ENCODE results near the gene SHPK.

Gene SHPK

DNA sequence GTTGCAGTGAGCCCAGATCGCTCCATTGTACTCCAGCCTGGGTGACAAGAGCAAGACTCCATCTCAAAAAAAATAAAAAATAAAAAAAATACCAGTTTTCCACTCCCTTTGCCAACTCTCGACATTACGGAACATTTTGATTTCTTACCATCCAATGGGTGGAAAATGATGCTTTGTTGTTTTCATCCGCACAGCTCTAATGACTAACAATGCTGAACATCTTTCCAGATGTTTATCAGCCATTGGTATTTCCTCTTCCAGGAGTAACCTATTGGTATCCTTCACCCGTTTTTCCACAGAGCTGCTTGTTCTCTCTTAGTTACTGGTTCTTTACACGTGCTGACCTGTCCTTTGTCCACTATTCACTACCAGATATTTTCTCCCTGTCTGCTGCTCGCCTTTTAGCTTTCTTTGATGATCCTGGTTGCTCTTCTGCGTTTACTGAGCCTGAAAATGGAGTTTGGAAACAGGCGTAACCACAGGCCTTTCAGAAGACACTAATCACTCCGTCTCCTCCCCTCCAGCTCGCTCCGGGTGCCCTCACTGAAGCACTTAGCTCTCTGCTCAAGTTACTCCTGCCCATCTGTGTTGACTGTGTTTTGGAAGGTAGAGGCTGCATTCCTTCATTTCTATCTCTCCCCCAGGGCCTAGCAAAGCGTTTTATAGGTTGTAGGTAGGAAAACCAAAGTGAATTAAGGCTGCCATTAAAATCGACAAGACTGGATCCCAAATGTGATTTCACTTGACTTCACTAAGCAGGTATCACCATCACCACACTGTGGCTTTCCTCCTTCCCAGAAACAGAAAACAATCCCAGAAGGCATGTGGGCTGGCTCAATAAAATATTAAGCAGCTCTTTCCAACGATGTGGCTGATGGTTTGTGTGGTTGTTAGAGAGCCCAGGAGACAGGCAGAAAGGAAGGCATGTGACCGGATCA is 8.9 kb downstream of the SHPK start:
- no peak for DNase-seq

DNA sequence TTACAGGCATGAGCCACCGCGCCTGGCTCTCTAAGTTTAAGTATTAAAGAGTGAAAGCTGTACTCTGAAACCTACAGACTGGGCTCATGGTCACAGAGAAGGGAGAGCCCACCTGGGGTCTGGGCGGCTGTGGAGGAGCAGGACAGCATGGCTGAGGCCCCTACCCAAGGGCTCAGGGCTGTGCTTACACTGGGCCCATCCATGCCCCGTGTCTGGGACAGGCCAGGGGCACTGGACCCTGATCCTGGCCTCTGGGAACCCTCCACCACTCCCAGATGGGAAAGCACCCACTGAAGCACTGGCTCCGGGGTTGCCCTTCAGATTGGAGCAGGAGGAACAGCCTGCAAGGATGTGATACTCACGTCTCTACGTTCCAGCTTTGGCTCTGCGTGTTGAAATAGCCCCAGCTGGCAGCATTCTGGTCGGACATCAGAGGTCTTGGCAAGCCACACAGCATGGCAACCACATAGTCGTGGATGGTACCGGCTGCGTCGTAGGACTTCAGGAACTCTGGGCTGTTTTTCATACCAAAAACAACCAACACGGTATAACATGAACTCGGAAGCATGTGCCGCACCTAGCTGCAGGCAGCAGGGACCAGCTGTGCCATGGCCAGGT is 13.0 kb downstream of the SHPK start:
- no peak for DNase-seq

DNA sequence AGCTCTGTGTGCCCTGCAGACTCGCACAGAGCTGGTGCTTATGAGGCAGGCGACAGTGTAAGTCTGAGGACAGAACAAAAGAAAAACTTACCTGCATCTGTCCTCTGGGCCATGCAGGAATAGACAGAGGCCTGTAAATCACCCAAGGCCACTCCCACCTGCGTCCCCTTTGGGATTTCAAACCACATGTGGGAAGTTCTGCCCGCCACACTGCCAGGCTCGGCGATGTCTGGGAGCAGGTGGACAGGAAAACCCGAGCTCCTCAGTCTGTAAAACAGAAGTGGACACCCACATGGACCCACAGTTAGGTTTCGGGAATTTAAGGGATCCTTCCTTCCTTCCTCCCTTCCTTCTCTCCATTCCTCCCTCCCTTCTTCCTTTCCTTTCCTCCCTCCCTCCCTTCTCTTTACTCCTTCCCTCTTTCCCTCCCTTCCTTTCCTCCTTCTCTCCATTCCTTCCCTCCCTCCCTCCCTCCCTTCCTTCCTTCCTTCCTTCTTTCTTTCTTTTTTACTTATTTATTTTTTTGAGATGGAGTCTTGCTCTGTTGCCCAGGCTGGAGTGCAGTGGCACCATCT is 14.8 kb downstream of the SHPK start:
- no peak for DNase-seq

DNA sequence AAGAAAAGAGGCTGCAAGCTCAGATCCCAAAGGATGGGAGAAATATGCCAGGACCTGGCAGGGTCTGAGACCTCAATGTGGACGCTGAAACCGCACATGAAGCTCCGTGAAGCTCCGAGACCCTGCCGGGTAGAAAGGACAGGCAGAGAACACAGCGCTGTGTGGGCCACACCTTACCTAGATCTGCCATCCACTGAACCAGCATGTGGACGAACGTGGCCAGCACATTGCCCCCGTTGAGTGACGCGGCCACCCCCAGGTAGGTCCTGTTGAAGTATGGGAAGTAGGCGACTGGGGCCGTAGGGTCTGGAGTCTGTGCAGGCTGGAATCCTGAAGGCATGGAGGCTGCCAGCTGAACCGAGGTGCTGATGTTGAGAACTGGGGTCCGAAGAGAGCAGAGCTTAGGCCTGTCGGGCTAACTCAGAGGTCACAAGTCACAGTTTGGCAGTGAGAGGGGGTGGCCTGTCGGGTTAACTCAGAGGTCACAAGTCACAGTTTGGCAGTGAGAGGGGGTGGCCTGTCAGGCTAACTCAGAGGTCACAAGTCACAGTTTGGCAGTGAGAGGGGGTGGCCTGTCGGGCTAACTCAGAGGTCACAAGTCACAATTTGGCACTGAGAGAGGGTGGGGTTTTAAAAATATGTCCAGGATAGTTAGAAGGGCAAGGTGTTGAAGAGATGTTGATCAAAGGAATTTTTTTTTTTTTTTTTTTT is 20.7 kb downstream of the SHPK start:
- no peak for DNase-seq

DNA sequence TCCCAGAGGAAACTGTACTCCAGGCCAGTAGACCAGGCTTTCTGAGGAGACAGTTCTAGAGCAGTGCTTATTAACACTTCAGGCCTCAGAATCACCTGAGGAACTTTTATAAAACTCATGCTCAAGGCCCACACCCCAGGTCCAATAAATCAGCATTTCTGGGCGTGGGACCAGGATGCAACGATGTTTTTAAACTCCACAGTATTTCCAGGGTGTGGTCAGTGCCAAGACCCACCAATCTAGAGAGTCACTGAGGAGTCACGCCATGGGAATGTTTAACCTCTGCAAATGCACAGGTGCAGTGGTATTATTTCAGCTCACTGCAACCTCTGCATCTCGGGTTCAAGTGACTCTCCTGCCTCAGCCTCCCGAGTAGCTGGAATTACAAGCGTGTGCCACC is 22.9 kb downstream of the SHPK start:
- no peak for DNase-seq

DNA sequence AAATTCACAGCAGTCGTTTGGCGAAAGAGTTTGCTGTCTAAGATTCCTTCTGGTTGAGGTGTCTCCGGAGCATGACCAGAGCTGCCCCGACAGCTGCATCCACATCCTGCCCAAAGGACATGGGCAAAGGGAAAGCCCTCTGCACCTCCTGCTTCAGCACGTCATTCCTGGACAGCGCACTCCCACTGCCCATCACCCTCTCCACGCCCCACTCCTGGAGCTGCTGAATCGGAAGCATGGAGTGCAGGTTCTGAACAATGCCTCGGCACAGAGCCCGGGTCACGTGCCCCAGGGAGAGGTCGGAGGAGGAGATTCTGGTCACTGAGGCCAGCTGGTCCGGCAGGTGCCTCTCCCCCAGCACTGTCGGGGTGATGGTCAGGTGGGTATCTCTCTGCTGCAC is 25.5 kb downstream of the SHPK start:
- no peak for DNase-seq

DNA sequence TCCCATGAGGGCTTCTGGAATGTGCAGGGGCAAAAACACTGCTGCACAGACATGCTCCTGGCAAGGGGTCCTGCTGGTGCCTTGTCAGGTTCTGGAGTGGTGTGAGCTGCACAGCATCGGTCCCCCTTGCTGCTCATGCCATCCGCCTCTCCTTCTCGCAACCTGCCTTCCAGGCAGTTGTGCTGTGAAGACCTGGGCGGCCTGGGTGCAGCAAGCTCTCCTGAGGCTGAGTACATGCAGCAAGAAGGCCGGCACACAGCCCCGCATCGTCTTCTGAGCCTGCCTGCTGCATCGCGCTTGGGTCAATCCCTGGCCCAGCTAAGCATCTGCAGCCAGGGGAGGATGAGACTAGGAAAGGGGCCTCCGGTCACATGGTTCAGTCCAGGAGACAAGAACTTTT is 26.4 kb downstream of the SHPK start:
- DNase-seq, result no peak

DNA sequence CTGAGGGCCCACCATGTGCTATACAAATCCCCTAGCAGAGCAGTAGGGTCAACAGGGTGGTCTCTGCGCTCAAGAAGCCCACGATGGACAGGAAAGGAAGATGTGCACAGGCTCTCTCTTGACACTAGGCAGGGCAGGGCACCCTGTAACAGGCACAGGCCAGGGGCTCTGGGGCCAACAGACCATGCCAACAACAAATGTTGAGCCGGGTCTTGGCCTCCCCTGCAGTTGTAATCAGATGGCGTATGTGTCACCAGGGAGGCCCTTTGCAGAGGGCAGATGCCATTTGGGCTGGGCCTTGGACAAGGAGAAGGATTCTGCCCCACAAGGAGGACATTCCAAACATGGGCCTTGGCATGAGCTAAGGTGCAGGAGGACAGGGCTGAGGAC is 32.2 kb downstream of the SHPK start:
- DNase-seq, result no peak

DNA sequence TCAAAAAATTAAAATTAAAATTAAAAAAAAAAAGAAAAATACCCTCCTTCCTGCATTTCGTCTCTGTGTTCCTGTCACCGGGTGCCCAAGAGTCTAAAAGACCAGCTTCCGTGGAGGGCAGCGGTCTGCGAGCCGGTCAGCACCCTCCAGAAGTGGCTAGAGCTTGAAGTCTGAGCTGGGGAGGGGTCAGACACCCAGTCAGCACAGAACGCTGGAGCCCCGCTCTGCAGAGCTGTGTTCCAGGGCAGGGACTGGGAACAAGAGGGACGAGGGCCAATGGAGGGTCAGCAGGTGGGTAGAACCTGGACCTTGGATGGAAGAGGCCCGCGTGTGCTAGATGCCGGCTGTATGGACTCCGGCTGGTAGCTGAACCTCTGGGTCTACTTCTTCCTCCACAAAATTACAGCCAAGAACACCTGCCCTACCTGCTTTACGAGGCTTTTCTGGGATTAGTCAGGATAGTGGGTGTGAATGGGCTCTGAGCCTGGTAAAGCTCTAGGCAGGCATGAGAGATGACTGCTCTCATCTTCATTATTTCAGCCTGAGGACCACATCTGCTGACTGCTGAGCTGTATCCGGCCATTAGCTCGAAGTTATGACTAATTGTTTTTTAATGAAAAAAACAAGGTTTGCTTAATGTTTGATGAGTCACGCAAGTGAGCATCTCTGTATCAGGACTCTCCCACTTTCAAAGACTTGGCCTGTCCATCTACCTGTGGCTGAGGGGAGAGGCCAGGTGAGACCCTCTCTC is 32.8 kb downstream of the SHPK start:
- DNase-seq, result no peak

DNA sequence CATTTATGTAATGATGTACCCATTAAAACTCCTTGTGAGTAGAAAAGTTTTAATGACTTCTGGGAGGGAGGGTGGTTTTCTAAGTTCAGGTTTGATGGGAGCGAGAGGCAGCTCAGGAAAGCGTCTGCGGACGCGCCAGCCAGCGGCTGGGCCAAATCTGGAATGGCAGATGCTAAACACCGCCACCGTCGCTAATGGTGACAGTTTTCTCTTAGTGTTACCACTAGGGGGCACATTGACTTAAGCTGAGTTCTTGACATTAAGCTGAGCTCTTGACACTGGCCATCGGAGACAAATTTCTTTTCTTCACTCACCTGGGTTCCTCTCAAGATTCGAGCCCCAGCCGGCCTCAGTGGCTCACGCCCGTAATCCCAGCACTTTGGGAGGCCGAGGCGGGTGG is 33.6 kb downstream of the SHPK start:
- DNase-seq, result no peak

DNA sequence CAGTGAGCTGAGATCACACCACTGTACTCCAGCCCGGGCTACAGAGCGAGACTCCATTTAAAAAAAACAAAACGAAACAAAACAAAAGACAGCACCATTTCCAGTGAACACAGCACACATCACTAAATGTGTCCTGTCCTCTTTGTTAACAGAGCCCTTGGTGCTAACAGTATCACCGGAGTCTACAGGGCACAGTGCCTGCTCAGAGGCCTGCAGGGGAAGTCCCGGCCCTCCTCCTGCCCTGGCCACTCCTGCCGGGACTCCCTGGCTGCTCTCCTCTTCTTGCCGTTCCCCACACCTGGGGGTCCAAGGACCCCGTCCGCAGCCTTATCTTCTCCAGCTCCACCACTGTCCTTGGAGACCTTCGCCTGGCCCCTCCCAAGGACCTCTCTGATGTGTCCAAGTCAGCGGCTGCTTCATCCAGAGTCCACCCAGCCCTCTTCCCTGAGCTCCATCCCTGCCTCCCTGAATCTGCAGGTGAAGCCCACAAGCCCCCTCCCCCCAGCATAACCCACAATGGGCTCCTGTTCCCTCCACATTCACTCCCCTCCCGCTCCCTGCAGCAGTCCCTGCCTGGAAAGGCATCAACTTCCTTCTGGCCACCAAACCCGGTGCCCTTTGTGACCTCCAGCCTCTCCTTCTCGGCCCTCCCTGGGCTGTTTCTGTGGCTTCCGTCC is 35.4 kb downstream of the SHPK start:
- no peak for DNase-seq

DNA sequence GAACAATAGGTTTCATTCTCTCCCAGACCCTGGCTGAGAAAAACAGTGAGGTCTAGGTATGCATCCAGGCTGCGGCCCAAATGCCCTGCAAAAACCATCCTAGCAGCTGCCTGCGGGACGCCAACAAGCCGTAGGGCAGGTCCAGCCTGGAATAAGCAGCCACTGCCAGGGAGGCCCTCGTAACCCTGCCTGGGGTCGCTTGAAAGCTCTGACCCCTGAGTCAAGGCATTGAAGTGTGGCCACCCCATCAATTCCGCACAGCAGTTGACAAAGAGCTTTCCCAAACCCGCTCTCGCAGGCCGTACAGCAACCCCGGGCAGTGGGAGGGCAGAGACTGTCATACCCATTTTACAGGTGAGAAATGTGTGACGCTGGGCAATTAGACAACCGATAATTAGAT is 38.0 kb downstream of the SHPK start:
- DNase-seq, result no peak

DNA sequence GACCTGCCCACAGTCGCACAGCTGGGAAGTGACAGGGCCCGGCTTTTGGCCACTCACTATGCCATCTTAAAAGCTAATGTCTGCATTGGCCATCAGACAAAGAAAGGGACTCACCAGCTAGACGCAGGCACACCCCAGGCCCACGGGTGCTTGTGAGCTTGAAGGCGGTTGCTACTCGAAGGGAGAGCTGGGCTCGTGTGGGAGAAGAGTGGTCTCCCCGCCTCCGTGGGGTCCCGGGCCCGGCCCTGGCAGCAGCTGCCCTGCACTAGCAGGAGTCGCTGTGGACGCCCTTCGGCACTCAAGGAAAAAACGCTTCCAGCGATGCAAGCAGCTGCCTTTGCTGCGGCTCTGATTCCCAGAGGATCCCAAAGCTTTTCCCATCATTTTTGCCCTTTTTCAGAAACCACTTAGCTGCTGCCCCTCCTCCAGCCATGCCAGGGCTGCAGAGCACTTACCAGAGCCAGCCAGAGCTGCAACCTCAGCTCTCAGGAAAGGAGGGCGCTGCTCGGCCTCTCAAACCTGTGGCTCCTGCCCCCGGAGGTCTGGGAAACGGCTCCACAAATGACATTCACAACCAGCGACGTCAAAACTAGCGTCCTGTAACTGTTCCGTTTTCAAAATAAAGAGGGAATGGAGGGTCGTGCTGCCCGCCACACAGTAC is 39.1 kb downstream of the SHPK start:
- no peak for DNase-seq

DNA sequence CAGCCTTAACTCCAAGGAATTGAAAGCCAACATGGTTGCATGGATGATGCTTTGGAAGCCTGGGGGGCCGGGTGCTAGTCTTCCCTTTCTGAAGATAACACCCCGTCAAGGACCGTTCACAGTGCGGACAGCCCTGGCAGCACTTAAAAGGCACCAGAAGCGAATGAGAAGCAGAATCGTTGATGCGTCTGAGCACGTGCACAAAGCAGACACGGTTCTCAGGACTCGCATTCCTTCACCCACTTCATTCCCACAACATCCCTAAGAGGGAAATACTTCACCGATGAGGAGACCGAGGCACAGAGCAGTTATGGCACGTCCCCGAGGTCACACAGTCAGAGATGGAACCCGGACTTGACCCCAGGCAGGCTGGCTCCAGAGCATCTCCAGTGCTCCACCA is 41.1 kb downstream of the SHPK start:
- DNase-seq, result no peak

DNA sequence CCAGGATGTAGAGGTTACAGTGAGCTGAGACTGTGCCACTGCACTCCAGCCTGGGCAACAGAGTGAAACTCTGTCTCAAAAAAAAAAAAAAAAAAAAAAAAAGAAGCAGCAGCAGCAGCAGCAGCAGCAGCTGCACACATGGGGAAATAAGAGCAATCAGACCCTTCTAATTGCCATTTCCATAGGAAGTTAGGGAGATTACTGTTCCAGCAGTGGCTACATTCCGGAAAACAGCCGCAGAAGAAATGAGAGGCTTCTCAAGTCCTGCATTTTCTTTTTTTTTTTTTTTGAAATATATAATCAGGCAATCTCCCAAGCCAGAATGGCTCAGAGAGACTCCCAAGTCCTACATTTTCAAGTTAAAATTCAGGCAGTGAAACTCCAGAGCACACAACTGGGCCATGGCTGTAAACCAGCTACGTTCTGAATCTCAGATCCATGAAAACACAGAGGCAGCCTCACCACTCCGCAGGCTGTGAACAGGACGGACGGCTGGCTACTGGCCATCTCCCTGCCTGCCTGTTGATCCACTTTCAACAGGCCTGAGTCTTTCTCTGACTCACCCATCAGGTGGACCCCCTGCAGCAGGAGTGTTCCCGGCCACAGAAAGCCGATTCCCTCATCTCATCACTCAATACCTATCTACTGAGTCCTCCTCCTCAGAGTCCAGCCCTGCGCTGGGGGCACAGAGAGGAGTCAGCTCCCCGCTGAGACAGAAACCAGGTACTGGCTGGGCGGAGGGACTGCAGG is 41.8 kb downstream of the SHPK start:
- no peak for DNase-seq

DNA sequence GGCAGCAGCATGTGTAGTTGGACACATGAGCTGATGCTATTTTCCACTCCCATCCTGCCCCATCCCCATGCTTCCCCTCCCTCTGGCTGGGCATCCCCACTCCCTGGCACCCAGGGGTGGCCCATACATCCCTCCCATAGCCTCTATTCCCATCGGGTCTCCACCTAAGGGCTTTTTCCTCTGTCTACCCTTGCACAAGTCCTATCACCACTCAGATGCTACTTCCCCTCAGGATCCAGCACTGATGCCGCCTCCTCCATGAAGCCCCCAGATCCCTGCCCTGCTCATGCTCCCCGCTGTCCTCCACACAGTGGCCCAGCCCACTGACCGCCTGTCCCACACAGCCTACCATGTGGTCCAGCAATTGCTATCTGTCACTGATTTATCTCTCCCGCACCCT is 42.7 kb downstream of the SHPK start:
- DNase-seq, result no peak

DNA sequence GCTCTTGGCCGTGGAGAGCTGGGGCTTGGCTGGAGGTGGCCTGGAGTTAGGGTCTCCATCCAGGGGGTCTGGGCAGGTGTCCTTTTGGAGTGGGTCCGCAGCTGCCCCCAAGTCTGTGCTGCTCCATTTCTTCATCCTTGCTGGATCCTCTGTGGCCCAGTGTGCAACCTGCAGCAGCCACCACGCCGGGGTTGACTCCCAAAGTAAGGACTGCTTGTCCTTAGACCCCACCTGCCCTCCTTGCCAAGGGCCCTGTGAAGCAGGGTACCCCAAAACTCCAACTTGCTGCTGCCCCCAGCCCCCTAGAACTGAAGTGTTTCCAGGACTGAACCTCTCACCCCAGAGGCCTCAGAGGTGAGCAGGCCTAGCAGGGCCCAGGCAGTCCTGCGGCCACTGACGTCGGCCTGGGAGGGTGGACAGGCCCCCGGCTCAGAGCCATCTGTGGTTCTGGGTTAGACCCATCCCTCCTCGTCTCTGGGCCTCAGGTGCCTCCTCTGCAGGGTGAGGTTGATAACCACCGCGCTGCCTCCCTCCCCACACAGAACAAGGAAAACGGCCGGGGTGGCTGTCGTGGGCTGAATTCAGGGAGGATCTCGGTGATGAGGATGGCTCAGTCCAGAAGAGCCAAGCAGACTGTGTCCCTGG is 43.7 kb downstream of the SHPK start:
- no peak for DNase-seq

DNA sequence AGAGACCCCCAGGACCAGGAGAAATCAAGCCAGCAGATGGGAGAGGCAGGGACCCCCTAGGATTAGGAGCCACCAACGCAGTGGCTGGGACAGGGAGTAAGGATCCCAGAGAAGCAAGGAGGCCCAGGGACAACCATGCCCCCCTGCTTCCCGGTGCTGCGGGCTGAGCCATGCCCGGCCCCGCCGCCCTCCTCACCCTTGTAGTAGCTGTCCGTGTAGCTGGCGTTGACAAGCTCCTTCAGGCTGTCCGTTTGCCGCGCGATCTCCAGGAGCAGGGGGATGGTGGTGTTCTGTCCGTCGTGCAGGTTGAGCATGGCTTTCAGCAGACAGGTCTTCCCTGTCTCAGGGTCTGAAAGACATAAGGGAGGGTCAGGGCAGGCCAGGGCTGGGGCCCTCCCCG is 45.3 kb downstream of the SHPK start:
- no peak for DNase-seq

DNA sequence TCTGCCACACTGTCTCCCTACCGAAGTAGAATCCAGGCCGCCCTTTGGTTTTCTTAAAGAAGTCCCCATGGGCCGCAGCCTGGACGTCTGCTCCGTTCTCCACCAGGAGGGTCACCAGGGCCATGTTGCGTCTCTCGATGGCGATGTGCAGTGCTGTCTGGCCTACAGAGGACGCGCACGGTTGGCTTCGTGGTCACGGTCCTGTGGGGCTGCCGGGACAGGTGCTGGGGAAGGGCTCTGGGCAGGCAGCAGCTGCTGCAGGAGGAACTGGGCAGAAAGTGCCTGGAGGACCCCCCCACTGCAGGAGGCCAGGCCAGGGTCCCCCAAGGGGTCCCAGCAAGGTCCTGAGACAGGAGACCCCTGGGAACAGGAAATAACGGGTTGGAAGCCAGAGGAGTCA is 45.8 kb downstream of the SHPK start:
- no peak for DNase-seq

DNA sequence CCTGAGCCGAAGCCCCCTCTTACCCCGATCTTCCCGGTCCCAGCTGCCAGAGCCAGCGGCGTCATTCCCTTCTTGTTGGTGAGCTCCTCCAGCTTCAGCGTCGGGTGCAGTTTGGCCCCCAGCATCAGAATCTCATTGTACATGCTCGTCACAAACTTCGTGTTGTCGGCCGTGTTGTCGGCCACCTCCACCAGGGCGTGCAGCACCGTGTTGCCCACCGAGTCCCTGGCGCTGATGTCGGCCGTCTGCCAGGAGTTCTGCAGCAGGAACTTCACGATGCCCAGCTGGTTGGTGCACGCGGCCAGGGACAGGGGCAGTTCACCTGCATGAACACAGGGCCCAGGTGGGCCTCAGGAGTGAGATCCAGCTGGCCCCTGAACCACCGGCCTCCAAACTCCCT is 46.3 kb downstream of the SHPK start:
- no peak for DNase-seq

Measured in activated CD4-positive, alpha-beta T cell treated with anti-CD3 and anti-CD28 coated beads for 1 hour (primary cell).